ENCODE data around the gene PRIM1.
"Not testable (repeated sequence)": the region's sequence is repeated elsewhere in the genome, so short reads cannot be mapped to it uniquely, and the experiment has no call there.

The PRIM1 gene

GRCh38 chr12:56759263-56759908 is 7.3 kb upstream of the PRIM1 start:
- no peak for DNase-seq (ENCODE audit: low read depth)
- TF ChIP-seq, protein P1, sequence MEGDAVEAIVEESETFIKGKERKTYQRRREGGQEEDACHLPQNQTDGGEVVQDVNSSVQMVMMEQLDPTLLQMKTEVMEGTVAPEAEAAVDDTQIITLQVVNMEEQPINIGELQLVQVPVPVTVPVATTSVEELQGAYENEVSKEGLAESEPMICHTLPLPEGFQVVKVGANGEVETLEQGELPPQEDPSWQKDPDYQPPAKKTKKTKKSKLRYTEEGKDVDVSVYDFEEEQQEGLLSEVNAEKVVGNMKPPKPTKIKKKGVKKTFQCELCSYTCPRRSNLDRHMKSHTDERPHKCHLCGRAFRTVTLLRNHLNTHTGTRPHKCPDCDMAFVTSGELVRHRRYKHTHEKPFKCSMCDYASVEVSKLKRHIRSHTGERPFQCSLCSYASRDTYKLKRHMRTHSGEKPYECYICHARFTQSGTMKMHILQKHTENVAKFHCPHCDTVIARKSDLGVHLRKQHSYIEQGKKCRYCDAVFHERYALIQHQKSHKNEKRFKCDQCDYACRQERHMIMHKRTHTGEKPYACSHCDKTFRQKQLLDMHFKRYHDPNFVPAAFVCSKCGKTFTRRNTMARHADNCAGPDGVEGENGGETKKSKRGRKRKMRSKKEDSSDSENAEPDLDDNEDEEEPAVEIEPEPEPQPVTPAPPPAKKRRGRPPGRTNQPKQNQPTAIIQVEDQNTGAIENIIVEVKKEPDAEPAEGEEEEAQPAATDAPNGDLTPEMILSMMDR (conservative IDR thresholded peaks at IDR 0.05; ENCODE audit: low read depth, low read length): no peak
- no peak overlapping the region for H3K4me3 ChIP-seq (ENCODE audit: low read length)

- no peak for DNase-seq (ENCODE audit: low read depth)
- no peak overlapping the region for H3K4me3 ChIP-seq (ENCODE audit: low read length)
- TF ChIP-seq, protein P1 (conservative IDR thresholded peaks at IDR 0.05; ENCODE audit: low read depth, low read length): no peak
These were observed 6.7 kb upstream of the PRIM1 start for GRCh38 chr12:56758728-56759262.

DNA sequence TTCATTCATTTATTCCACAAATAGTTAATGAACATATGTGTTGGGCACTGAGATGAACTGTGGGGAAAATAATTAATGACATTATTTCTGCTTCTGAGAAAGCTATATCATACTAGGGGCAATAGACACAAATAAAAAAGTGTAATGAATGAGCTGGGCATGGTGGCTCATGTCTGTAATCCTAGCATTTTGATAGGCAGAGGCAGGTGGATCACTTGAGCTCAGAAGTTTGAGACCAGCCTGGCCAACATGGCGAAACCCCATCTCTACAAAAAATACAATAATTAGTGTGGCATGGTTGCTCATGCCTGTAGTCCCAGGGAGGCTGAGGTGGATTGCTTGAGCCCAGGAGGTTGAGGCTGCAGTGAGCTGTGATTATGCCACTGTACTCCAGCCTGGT is 5.8 kb upstream of the PRIM1 start:
- H3K4me3 ChIP-seq (ENCODE audit: low read length); DNase-seq (ENCODE audit: low read depth): not testable (repeated sequence)

DNA sequence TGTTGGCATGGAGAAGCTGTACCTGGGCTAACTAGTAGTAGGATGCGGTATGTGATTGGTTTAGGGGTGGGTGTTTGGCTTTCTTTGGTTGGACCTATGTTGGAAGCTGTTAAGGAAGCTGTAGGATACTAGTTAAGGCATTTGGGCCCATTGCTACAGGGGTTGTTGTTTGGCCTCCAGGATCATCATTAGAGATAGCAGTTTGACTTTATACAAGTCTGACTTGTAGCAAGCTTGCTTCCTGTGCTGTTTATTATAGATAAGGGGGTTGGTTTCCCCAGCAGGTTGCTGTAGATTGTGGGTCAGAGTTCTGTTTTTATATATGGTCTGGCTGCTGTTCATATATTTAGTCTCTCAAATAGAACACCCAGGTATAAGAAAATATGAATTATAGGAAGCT is 1.4 kb upstream of the PRIM1 start:
- TF ChIP-seq, protein P1 (conservative IDR thresholded peaks at IDR 0.05; ENCODE audit: low read depth, low read length): no peak
- H3K4me3 ChIP-seq (ENCODE audit: low read length): no peak overlapping the region
- no peak for DNase-seq (ENCODE audit: low read depth)

GRCh38 chr12:56750596-56750995 is 1.5 kb downstream of the PRIM1 start:
- DNase-seq (ENCODE audit: low read depth); H3K4me3 ChIP-seq (ENCODE audit: low read length): not testable (repeated sequence)

DNA sequence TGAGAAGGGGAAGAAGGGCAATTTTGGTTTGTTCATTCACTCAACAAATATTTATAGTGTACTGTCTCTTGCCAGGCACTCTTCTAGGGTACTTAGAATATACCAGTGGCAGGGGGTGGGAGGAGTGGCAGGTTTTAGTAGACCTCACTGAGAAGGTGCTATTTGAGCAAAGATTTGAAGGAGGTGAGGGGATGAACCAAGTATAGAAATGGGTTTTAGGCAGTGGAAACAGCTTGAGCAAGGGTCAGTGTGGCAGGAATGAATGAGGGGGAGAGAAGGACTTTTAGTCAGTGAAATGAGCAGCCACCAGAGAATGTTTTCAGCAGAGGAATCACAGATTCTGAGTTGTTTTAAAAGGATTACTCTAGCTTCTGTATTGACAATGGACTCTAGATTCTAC is 2.3 kb downstream of the PRIM1 start:
- no peak overlapping the region for H3K4me3 ChIP-seq (ENCODE audit: low read length)
- TF ChIP-seq, protein P1 (conservative IDR thresholded peaks at IDR 0.05; ENCODE audit: low read depth, low read length): no peak
- no peak for DNase-seq (ENCODE audit: low read depth)

- H3K4me3 ChIP-seq (ENCODE audit: low read length): no peak overlapping the region
- TF ChIP-seq, protein P1 (conservative IDR thresholded peaks at IDR 0.05; ENCODE audit: low read depth, low read length): no peak
- no peak for DNase-seq (ENCODE audit: low read depth)
These were observed 2.8 kb downstream of the PRIM1 start for GRCh38 chr12:56749359-56749758.

- TF ChIP-seq, protein P1 (conservative IDR thresholded peaks at IDR 0.05; ENCODE audit: low read depth, low read length): no peak
These were observed 23.8 kb downstream of the PRIM1 start for GRCh38 chr12:56728139-56728861.

GRCh38 chr12:56726196-56726675 is 25.9 kb downstream of the PRIM1 start:
- not testable (repeated sequence) for DNase-seq (ENCODE audit: low read depth); H3K4me3 ChIP-seq (ENCODE audit: low read length)

More at GRCh38 chr12:56728139-56728861, 23.8 kb downstream of the PRIM1 start:
- DNase-seq (ENCODE audit: low read depth): no peak
- no peak overlapping the region for H3K4me3 ChIP-seq (ENCODE audit: low read length)

Data from retinal pigment epithelial cell (primary cell).